ENCODE results near the gene RNF150. TPM values are rescaled to one million over a fixed set of nuclear protein-coding genes. Genes with fewer than 3 reads are reported as not detected.

RNF150 gene
- total RNA-seq, 1 experiment from 2014 or later: 4.4 TPM

DNA sequence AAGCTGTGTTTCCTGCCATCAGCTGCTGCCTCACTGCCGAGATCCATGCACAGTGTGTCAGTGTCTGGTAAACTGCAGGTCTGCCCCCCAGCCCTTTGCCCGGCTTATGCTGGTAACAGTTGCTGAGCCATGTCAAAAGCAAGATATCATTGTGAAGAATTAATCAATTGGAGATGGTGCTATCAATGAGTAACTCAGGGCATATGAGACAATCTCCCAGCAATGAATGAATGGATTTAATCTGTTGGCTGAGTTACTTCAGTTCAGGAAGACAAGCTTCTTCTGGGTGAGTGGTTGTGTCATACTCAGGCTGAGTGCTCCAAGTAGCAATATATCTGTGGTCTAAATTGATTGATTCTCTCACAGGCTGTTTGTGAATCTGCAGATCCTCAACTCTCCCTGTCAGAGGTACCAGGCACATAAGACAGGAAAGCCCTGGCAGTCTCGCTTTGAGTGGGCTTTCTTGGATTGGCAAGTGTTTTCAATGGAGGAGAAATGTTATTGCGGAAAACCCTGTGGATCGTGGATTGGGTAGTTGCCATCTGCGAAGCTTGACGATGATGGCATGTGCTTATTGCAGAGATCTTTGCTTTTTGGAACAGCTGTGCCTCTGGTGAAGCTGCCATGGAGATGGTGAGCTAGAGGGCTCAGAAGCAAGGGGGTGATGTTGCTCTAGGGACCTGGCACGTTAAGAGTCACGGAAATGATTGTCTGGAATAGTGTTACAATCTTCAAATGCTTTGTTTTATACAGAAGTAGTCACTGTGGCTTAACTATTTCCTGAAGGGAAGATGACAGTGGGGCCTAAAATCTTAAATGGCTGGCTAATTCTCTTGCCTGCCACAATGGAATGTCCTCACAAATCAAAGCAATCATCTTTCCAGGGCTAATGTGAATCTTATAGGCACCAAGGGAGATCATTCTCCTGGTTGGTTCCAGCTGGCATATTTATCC is 229.5 kb downstream of the RNF150 start:
- DNase-seq: no peak
- Histone ChIP-seq H3K9ac (ENCODE audit: extremely low read depth, insufficient read length, low read length) (no peak overlapping the region), H3K4me2 (ENCODE audit: insufficient read depth, insufficient read length, low read length) (no peak overlapping the region), H3K18ac (ENCODE audit: insufficient read length, low read depth, low read length) (no peak overlapping the region), H3K79me2 (ENCODE audit: insufficient read depth, low read length) (no peaks in the 10 kb centered on the region), H4K91ac (ENCODE audit: insufficient read length, low read depth, low read length) (no peak overlapping the region), H4K20me1 (ENCODE audit: control insufficient read depth, insufficient read depth, insufficient read length) (no peaks in the 10 kb centered on the region), H2AK5ac (ENCODE audit: insufficient read length, low read length) (no peak overlapping the region), H2BK5ac (ENCODE audit: insufficient read length, low read length) (no peak overlapping the region), H3T11ph (ENCODE audit: low read length) (no peak overlapping the region), H3K23ac (ENCODE audit: insufficient read length, low read depth, low read length) (no peak overlapping the region), H2BK20ac (ENCODE audit: low read depth, low read length, poor library complexity, severe bottlenecking) (no peak overlapping the region), H2BK12ac (ENCODE audit: insufficient read length, low read depth, low read length) (no peak overlapping the region), H3K9me3 (ENCODE audit: control insufficient read depth, low read depth, low read length) (no peaks in the 10 kb centered on the region), H3K56ac (ENCODE audit: insufficient read length, low read depth, low read length) (no peak overlapping the region), H3K14ac (ENCODE audit: insufficient read depth, low read length) (no peak overlapping the region), H3K27me3 (ENCODE audit: insufficient read depth, low read length) (no peaks in the 10 kb centered on the region), H3K79me1 (ENCODE audit: insufficient read depth, low read depth, low read length, poor library complexity, severe bottlenecking) (no peaks in the 10 kb centered on the region), H3K4ac (ENCODE audit: low read depth, low read length) (no peak overlapping the region), H2BK15ac (ENCODE audit: low read depth, low read length) (no peak overlapping the region), H2BK120ac (ENCODE audit: low read depth, low read length, poor library complexity, severe bottlenecking) (no peak overlapping the region), H4K5ac (ENCODE audit: insufficient read length, low read depth, low read length) (no peak overlapping the region), H3K23me2 (ENCODE audit: insufficient read length, low read depth, low read length, poor library complexity, severe bottlenecking) (no peaks in the 10 kb centered on the region), H2AFZ (ENCODE audit: low read length) (no peak overlapping the region), H3K4me1 (ENCODE audit: insufficient read depth, low read length) (no peaks in the 10 kb centered on the region), H3K27ac (ENCODE audit: insufficient read length, low read depth, low read length) (no peak overlapping the region), H4K8ac (replicated peaks; ENCODE audit: insufficient read length, low read depth, low read length) (no peak overlapping the region)
- Mint-ChIP-seq H3K27ac (no peak overlapping the region), H3K36me3 (ENCODE audit: insufficient read depth in 1 of 3, low read depth in 3 of 3) (no peaks in the 10 kb centered on the region), H3K27me3 (ENCODE audit: low read depth) (no peaks in the 10 kb centered on the region), H3K9me3 (no peaks in the 10 kb centered on the region), H3K4me3 (no peak overlapping the region), H3K4me1 (no peaks in the 10 kb centered on the region)
- TF ChIP-seq, protein P1, sequence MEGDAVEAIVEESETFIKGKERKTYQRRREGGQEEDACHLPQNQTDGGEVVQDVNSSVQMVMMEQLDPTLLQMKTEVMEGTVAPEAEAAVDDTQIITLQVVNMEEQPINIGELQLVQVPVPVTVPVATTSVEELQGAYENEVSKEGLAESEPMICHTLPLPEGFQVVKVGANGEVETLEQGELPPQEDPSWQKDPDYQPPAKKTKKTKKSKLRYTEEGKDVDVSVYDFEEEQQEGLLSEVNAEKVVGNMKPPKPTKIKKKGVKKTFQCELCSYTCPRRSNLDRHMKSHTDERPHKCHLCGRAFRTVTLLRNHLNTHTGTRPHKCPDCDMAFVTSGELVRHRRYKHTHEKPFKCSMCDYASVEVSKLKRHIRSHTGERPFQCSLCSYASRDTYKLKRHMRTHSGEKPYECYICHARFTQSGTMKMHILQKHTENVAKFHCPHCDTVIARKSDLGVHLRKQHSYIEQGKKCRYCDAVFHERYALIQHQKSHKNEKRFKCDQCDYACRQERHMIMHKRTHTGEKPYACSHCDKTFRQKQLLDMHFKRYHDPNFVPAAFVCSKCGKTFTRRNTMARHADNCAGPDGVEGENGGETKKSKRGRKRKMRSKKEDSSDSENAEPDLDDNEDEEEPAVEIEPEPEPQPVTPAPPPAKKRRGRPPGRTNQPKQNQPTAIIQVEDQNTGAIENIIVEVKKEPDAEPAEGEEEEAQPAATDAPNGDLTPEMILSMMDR (conservative IDR thresholded peaks at IDR 0.05): no peak
- no CpG with 5 or more reads among the region's 9 CpGs for WGBS (ENCODE audit: extremely low coverage, insufficient read length, low lambda C conversion rate)
